Kidney epithelial cell (primary cell): ENCODE measurements around the gene MEIOB. TPM values are rescaled to one million over a fixed set of nuclear protein-coding genes. Genes with fewer than 3 reads are reported as not detected.

Experiments used
- DNase-seq: peaks from one replicate; pipeline ENCODE4 v3.0.0-alpha.2; 2010; ENCODE audit warnings: low read depth
- H3K27me3 ChIP-seq: 2 replicates; pipeline ENCODE4 v1.6.0; 2011; ENCODE audit warnings: low read length; ENCODE audit not compliant: control insufficient read depth, insufficient read depth
- H3K36me3 ChIP-seq: 2 replicates; pipeline ENCODE4 v1.5.1; 2011; ENCODE audit warnings: low read length; ENCODE audit not compliant: control insufficient read depth, insufficient read depth
- H3K4me3 ChIP-seq: 2 replicates; pipeline ENCODE4 v1.5.1; 2011; ENCODE audit warnings: low read depth, mild to moderate bottlenecking, control low read depth, low read length
- total RNA-seq: library from RNA; depleted of rRNA; stranded (reverse); fragments of >200 nt; gene quantifications from 2 replicates; pipeline ENCODE4 v1.2.3, GENCODE V29; 2015
- TF ChIP-seq, protein P1 (sequence below): IDR thresholded peaks from 2 replicates; pipeline ENCODE4 v1.5.1; 2011; ENCODE audit warnings: mild to moderate bottlenecking, moderate library complexity, low read length, control low read depth, inconsistent platforms; ENCODE audit not compliant: insufficient read depth, poor library complexity, severe bottlenecking

The MEIOB gene
- total RNA-seq, 1 donor from 2014 or later = 6.2 TPM

DNA sequence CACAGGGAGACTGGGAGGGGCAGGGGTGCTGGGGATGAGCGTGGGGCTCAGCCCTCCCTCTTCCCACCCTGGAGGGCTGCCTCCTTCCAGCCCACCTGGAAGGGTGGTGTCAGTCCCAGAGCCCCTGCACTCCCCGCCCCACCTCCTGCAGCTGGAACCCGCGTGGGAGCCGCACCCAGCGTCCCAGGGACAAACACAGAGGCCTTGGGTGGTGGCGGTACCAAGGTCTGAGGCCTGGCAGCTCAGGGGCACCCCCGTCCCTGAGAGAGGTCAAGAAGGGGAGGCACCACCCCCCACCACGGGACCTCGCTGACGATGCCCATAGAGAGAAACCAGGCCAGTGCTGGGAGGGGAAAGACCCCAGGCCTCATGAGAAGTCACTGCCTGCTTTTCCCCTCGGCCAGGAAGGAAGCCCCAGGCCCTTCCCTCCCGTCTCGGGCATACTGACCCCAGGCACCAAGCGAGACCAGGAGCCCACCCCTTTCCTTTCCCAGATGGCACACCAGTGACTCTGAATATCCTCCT, 42.2 kb upstream of the MEIOB start:
- Histone ChIP-seq H3K36me3 (no peaks in the 10 kb centered on the region), H3K27me3 (peaks cover 57% of the 10 kb centered on the region), H3K4me3 (no peak overlapping the region)
- DNase-seq = no peak
- TF ChIP-seq, protein P1, sequence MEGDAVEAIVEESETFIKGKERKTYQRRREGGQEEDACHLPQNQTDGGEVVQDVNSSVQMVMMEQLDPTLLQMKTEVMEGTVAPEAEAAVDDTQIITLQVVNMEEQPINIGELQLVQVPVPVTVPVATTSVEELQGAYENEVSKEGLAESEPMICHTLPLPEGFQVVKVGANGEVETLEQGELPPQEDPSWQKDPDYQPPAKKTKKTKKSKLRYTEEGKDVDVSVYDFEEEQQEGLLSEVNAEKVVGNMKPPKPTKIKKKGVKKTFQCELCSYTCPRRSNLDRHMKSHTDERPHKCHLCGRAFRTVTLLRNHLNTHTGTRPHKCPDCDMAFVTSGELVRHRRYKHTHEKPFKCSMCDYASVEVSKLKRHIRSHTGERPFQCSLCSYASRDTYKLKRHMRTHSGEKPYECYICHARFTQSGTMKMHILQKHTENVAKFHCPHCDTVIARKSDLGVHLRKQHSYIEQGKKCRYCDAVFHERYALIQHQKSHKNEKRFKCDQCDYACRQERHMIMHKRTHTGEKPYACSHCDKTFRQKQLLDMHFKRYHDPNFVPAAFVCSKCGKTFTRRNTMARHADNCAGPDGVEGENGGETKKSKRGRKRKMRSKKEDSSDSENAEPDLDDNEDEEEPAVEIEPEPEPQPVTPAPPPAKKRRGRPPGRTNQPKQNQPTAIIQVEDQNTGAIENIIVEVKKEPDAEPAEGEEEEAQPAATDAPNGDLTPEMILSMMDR = no peak

- Histone ChIP-seq H3K36me3 (no peaks in the 10 kb centered on the region), H3K27me3 (peaks cover 51% of the 10 kb centered on the region), H3K4me3 (no peak overlapping the region)
- no peak for DNase-seq
- TF ChIP-seq, protein P1 = no peak
Observed at GRCh38 chr16:1913327-1914083, 41.5 kb upstream of the MEIOB start.

GRCh38 chr16:1912215-1912543, 40.2 kb upstream of the MEIOB start:
- DNase-seq = no peak
- H3K36me3 ChIP-seq = no peaks in the 10 kb centered on the region
- no peak overlapping the region for H3K4me3 ChIP-seq
- peaks cover 50% of the 10 kb centered on the region for H3K27me3 ChIP-seq
- TF ChIP-seq, protein P1 = no peak

DNA sequence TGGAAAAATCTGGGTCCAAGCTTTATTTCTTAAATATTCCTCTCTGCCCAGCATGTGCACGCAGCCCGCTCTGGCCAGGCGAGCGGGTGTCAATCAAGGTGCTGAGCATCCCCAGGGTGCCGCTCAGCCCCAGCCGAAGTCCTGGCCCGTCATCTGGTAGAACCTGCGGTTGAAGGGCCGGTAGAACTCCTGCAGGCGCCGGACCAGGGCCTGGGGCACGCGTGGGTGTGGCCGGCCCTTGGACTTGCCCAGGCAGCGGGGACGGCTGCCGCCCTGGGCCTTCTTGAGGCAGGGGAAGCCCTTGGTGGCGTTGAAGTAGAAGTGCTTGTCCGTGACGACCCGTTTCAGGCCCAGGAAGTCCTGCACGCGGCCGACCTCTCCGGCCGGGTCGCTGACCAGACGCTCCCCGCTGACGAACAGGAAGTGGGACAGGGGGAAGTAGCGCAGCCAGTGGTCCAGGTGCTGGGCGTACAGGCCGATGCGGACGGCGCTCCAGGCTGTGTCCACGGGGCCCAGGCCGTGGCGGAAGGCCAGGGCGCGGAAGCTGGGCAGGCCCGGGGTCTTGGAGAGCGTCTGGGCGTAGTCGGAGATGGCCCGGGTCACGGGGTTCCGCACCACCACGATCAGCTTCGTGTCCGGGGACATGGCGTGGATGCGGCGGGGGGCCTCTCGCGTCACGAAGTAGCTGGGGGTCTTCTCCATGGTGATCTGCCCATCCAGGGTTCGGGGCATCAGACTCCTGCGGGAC, 39.7 kb upstream of the MEIOB start:
- peaks cover 50% of the 10 kb centered on the region for H3K27me3 ChIP-seq

GRCh38 chr16:1909561-1910231, 37.7 kb upstream of the MEIOB start:
- no peak overlapping the region for H3K4me3 ChIP-seq
- H3K27me3 ChIP-seq = peaks cover 48% of the 10 kb centered on the region

More for the DNA sequence above, 39.7 kb upstream of the MEIOB start:
- TF ChIP-seq, protein P1 = no peak
- Histone ChIP-seq H3K4me3 (no peak overlapping the region), H3K36me3 (no peaks in the 10 kb centered on the region)
- no peak for DNase-seq

More at GRCh38 chr16:1909561-1910231, 37.7 kb upstream of the MEIOB start:
- TF ChIP-seq, protein P1 = no peak
- H3K36me3 ChIP-seq = no peaks in the 10 kb centered on the region
- DNase-seq = no peak
